Chondrocyte (in vitro differentiated cells): ENCODE data around the gene CXCR2. TPM values are rescaled to one million over a fixed set of nuclear protein-coding genes. Genes with fewer than 3 reads are reported as not detected.
"Not testable (repeated sequence)": the region's sequence is repeated elsewhere in the genome, so short reads cannot be mapped to it uniquely, and the experiment has no call there.

Experiments
- DNase-seq: peaks from one replicate; pipeline ENCODE4 v3.0.0; 2021; ENCODE audit warnings: mixed read lengths, low spot score
- H3K27ac Mint-ChIP-seq: one replicate; pipeline ENCODE4 v1.8.0; 2021; ENCODE audit warnings: mild to moderate bottlenecking, moderate library complexity, mixed read lengths; ENCODE audit not compliant: unreplicated experiment
- H3K27me3 Mint-ChIP-seq: 2 replicates; pipeline ENCODE4 v1.8.0; 2021; ENCODE audit warnings: low read depth, mixed read lengths
- H3K36me3 Mint-ChIP-seq: 2 replicates; pipeline ENCODE4 v1.8.0; 2021; ENCODE audit warnings: low read depth, mixed read lengths
- H3K4me1 Mint-ChIP-seq: 2 replicates; pipeline ENCODE4 v1.8.0; 2021; ENCODE audit warnings: low read depth, mild to moderate bottlenecking, mixed read lengths
- H3K4me3 Mint-ChIP-seq: one replicate; pipeline ENCODE4 v1.8.0; 2021; ENCODE audit warnings: mild to moderate bottlenecking, moderate library complexity, mixed read lengths; ENCODE audit not compliant: unreplicated experiment
- H3K9me3 Mint-ChIP-seq: 2 replicates; pipeline ENCODE4 v1.8.0; 2021; ENCODE audit warnings: low read depth, mixed read lengths
- CTCF ChIP-seq: fragments of 200-600 bp; sonication (generic); IDR thresholded peaks from 2 replicates; pipeline ENCODE4 v1.5.0; 2021; ENCODE audit warnings: antibody characterized with exemption, mild to moderate bottlenecking, moderate library complexity
- total RNA-seq: library from RNA; stranded (reverse); gene quantifications from 3 replicates; pipeline ENCODE4 v1.2.1, GENCODE V29; 2021

Gene CXCR2
- total RNA-seq, 1 donor from 2014 or later: not detected

- H3K27ac Mint-ChIP-seq: no peak overlapping the region
- H3K27me3 Mint-ChIP-seq: peaks cover 34% of the 10 kb centered on the region
- no peaks in the 10 kb centered on the region for H3K4me1 Mint-ChIP-seq
- no peaks in the 10 kb centered on the region for H3K36me3 Mint-ChIP-seq
- DNase-seq: no peak
- H3K9me3 Mint-ChIP-seq: no peaks in the 10 kb centered on the region
- no peak for TF ChIP-seq CTCF
- H3K4me3 Mint-ChIP-seq: no peak overlapping the region
Measured at GRCh38 chr2:218169757-218170546, 44.1 kb downstream of the CXCR2 start.

GRCh38 chr2:218171744-218172143 is 45.9 kb downstream of the CXCR2 start:
- H3K4me3 Mint-ChIP-seq, H3K36me3 Mint-ChIP-seq, DNase-seq, H3K9me3 Mint-ChIP-seq, H3K4me1 Mint-ChIP-seq, H3K27ac Mint-ChIP-seq: not testable (repeated sequence)
- peaks cover 24% of the 10 kb centered on the region for H3K27me3 Mint-ChIP-seq

GRCh38 chr2:218172845-218173244 is 47.0 kb downstream of the CXCR2 start:
- DNase-seq: no peak
- H3K4me3 Mint-ChIP-seq: no peak overlapping the region
- peaks cover 20% of the 10 kb centered on the region for H3K27me3 Mint-ChIP-seq
- H3K27ac Mint-ChIP-seq: no peak overlapping the region
- no peak for TF ChIP-seq CTCF
- H3K4me1 Mint-ChIP-seq: no peaks in the 10 kb centered on the region
- H3K36me3 Mint-ChIP-seq: no peaks in the 10 kb centered on the region
- no peaks in the 10 kb centered on the region for H3K9me3 Mint-ChIP-seq

GRCh38 chr2:218179782-218180181 is 54.0 kb downstream of the CXCR2 start:
- H3K4me3 Mint-ChIP-seq: no peak overlapping the region
- no peak for DNase-seq
- no peaks in the 10 kb centered on the region for H3K36me3 Mint-ChIP-seq
- no peaks in the 10 kb centered on the region for H3K4me1 Mint-ChIP-seq
- H3K27ac Mint-ChIP-seq: no peak overlapping the region
- no peaks in the 10 kb centered on the region for H3K9me3 Mint-ChIP-seq
- TF ChIP-seq CTCF: no peak
- H3K27me3 Mint-ChIP-seq: peaks cover 29% of the 10 kb centered on the region

GRCh38 chr2:218180467-218181114 is 54.8 kb downstream of the CXCR2 start:
- peaks cover 29% of the 10 kb centered on the region for H3K27me3 Mint-ChIP-seq
- H3K4me1 Mint-ChIP-seq: no peaks in the 10 kb centered on the region
- H3K36me3 Mint-ChIP-seq: no peaks in the 10 kb centered on the region
- no peak for TF ChIP-seq CTCF
- H3K27ac Mint-ChIP-seq: no peak overlapping the region
- H3K9me3 Mint-ChIP-seq: no peaks in the 10 kb centered on the region
- DNase-seq: no peak
- no peak overlapping the region for H3K4me3 Mint-ChIP-seq
